Activated CD8-positive, alpha-beta T cell treated with anti-CD3 and anti-CD28 coated beads for 36 hours (primary cell): ENCODE results near the gene PFKFB1. TPM values are rescaled to one million over a fixed set of nuclear protein-coding genes. Genes with fewer than 3 reads are reported as not detected.

Experiments used
- ATAC-seq: fragments of 200-7000 bp; cut with Tn5 transposase; one replicate; pipeline ENCODE4 v1.10.0; 2021; ENCODE audit warnings: mild to moderate bottlenecking, moderate library complexity
- CTCF ChIA-PET: fragments of 350-600 bp; sonication (Branson Sonifier 250); formaldehyde crosslinking; loops from one replicate; lab custom pipeline; 2021; ENCODE audit warnings: antibody characterized with exemption; lab: Charles Lee
- POLR2A ChIA-PET: fragments of 350-600 bp; sonication (Branson Sonifier 250); formaldehyde crosslinking; loops from one replicate; lab custom pipeline; 2021; ENCODE audit warnings: antibody characterized with exemption; lab: Charles Lee
- DNase-seq: peaks from one replicate; pipeline ENCODE4 v3.0.0-alpha.2; 2020
- H3K27ac Mint-ChIP-seq: one replicate; pipeline ENCODE4 v1.8.0; 2021; ENCODE audit warnings: mild to moderate bottlenecking, mixed read lengths
- H3K27me3 Mint-ChIP-seq: one replicate; pipeline ENCODE4 v1.8.0; 2021; ENCODE audit warnings: mixed read lengths
- H3K36me3 Mint-ChIP-seq: one replicate; pipeline ENCODE4 v1.8.0; 2021; ENCODE audit warnings: low read depth, mixed read lengths
- H3K4me1 Mint-ChIP-seq: one replicate; pipeline ENCODE4 v1.8.0; 2021; ENCODE audit warnings: low read depth, mixed read lengths
- H3K4me3 Mint-ChIP-seq: one replicate; pipeline ENCODE4 v1.8.0; 2021; ENCODE audit warnings: mild to moderate bottlenecking, moderate library complexity, mixed read lengths
- H3K9me3 Mint-ChIP-seq: one replicate; pipeline ENCODE4 v1.8.0; 2021; ENCODE audit warnings: mixed read lengths
- CTCF ChIP-seq: fragments of 200-600 bp; IDR thresholded peaks from one replicate; pipeline ENCODE4 v1.8.0; 2022; ENCODE audit warnings: antibody characterized with exemption, mild to moderate bottlenecking
- intact Hi-C: fragments of 100-400 bp; cut with micrococcal nuclease; formaldehyde crosslinking; loops from one replicate; pipeline ENCODE4 v1.10.0; 2022
- total RNA-seq, 2 experiments: library from RNA; stranded (reverse); gene quantifications; one replicate each; pipeline ENCODE4 v1.2.3, GENCODE V29; 2021

Gene PFKFB1
- total RNA-seq: under 1 TPM; 0.60 to 0.92 TPM

GRCh38 chrX:54994099-54994498, at the start of gene PFKFB1:
TSS of gene PFKFB1 (minus strand) at chrX:54994188. CDS start at chrX:54994007, 181 bp downstream.
- TF ChIP-seq CTCF: no peak
- no peak within 1 kb of the TSS for H3K27ac Mint-ChIP-seq
- no peaks in the 10 kb centered on the region for H3K27me3 Mint-ChIP-seq
- intact Hi-C loops: no loop called here
- ChIA-PET POLR2A (no interaction called here), CTCF (no interaction called here)
- no peaks in the 10 kb centered on the region for H3K4me1 Mint-ChIP-seq
- no peaks in the 10 kb centered on the region for H3K36me3 Mint-ChIP-seq
- no peak for DNase-seq
- no peak for ATAC-seq
- H3K4me3 Mint-ChIP-seq: no peak within 1 kb of the TSS
- H3K9me3 Mint-ChIP-seq: no peaks in the 10 kb centered on the region

- ATAC-seq (no peak), DNase-seq (no peak)
- CTCF ChIA-PET: no interaction called here
- H3K36me3 Mint-ChIP-seq: no peaks in the 10 kb centered on the region
- H3K4me3 Mint-ChIP-seq: no peak overlapping the region
- no peaks in the 10 kb centered on the region for H3K9me3 Mint-ChIP-seq
- no peaks in the 10 kb centered on the region for H3K27me3 Mint-ChIP-seq
- intact Hi-C loops: no loop called here
- no peak for TF ChIP-seq CTCF
- no peak overlapping the region for H3K27ac Mint-ChIP-seq
- POLR2A ChIA-PET: no interaction called here
- no peaks in the 10 kb centered on the region for H3K4me1 Mint-ChIP-seq
Observed at GRCh38 chrX:55041514-55041913, 47.5 kb upstream of the PFKFB1 start.

DNA sequence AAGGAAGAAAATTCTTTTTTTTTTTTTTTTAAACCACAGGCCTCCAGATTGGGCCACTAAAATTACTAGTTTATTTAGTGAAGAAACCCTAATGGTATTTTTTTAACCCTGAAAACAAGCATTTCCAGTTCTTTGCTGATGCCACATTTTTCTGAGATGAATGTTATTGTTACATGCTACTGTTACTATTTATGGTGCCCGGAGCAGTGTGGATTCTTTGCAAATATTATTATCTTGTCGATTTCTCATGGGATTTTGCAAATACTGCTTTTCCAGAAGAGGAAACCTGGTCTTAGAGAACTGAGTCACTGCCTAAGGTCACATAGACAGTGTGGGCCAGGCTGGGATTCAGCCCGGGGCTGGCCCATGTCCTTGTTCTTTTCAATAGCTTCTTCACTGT, 45.5 kb upstream of the PFKFB1 start:
- Mint-ChIP-seq H3K4me1 (no peaks in the 10 kb centered on the region), H3K27ac (no peak overlapping the region), H3K27me3 (no peaks in the 10 kb centered on the region), H3K9me3 (no peaks in the 10 kb centered on the region), H3K4me3 (no peak overlapping the region), H3K36me3 (no peaks in the 10 kb centered on the region)
- intact Hi-C loops: no loop called here
- DNase-seq (no peak), ATAC-seq (no peak)
- no peak for TF ChIP-seq CTCF
- CTCF ChIA-PET: no interaction called here
- POLR2A ChIA-PET: no interaction called here

- H3K4me1 Mint-ChIP-seq: no peaks in the 10 kb centered on the region
- CTCF ChIA-PET: no interaction called here
- H3K4me3 Mint-ChIP-seq: no peak overlapping the region
- ATAC-seq (no peak), DNase-seq (no peak)
- POLR2A ChIA-PET: no interaction called here
- H3K36me3 Mint-ChIP-seq: no peaks in the 10 kb centered on the region
- intact Hi-C loops: no loop called here
- TF ChIP-seq CTCF: no peak
- no peak overlapping the region for H3K27ac Mint-ChIP-seq
- H3K9me3 Mint-ChIP-seq: no peaks in the 10 kb centered on the region
- no peaks in the 10 kb centered on the region for H3K27me3 Mint-ChIP-seq
Observed at GRCh38 chrX:55033429-55033828, 39.4 kb upstream of the PFKFB1 start.

DNA sequence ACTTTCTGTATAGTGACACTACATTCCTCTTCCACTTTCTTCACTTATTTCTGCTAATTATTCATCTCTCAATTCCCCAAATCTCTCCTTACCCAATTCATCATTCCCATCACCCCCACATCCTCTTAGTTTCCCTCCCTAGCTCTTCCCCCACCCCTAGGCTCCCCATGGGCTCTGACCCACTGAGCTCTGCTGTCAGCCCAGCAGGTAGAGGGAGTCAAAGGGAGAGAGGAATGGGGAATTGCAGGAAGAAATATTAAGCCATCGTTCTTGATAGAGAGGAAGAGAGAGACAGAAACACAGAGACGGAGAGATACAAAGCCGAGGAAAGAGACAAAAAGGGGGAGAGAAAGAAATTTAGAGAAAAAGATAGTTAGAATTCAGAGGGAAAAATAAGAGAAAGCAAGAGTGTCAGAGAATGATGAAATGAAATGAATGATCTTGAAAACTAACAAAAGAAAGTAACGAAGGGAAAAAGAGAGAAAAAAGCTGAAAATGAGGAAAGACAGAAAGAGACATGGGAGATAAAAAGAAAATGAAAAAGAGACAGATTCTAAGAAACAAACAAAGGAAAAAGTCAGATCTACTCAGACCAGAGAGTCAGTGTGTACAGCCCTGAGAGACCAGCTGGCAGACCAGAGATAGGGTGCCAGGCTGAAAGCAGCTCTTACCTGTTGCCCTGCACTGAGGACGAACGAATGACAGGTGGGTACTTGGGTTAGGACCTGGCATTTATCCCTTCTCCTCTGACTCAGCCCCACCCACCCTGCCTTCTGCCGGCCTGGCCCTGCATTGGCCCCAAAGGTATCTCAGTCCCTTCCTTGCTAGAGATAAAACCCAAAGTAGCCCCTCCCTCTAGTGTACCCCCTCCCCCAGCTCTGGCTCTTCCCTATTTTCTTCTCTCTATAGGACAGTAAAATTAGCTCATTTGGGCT, 36.5 kb upstream of the PFKFB1 start, which contains the start of gene ALAS2:
Gene ALAS2, minus strand, starts transcription at position 707 of the 935 bp plus-strand sequence. CDS start 4,977 bp downstream, outside the sequence.
- ChIA-PET CTCF (no interaction called here), POLR2A (no interaction called here)
- Mint-ChIP-seq H3K27ac (no peak within 1 kb of the TSS), H3K4me3 (no peak within 1 kb of the TSS), H3K36me3 (no peaks in the 10 kb centered on the region), H3K27me3 (no peaks in the 10 kb centered on the region), H3K4me1 (peaks cover 4% of the 10 kb centered on the region), H3K9me3 (no peaks in the 10 kb centered on the region)
- no peak for ATAC-seq
- intact Hi-C loops: no loop called here
- TF ChIP-seq CTCF: no peak
- no peak for DNase-seq
